Kidney (tissue), 14 donors: ENCODE results near the gene AFF3. TPM values are rescaled to one million over a fixed set of nuclear protein-coding genes. Genes with fewer than 3 reads are reported as not detected.

Experiments used
- DNase-seq, 5 donors: peaks; one replicate each; pipeline ENCODE4 v3.0.0-alpha.2; 2013 to 2020
- FAIRE-seq: peaks from 2 replicates; lab custom pipeline; 2012; peaks lifted over from hg19 to GRCh38; lab: Jason Lieb, UNC
- H3K27ac ChIP-seq, 2 donors: one replicate each; pipeline ENCODE4 v1.7.0; 2013; ENCODE audit warnings: low read depth in 2 of 2, low read length in 2 of 2, inconsistent platforms in 1 of 2
- H3K27me3 ChIP-seq: one replicate; pipeline ENCODE4 v1.7.1; 2013; ENCODE audit warnings: low read length, inconsistent platforms; ENCODE audit not compliant: control insufficient read depth, insufficient read depth
- H3K36me3 ChIP-seq, 3 donors: one replicate each; pipeline versions ENCODE4 v1.7.0 to v1.7.1; 2013; ENCODE audit warnings: low read length in 3 of 3, control low read depth in 1 of 3, inconsistent platforms in 1 of 3; ENCODE audit not compliant: insufficient read depth in 3 of 3, control insufficient read depth in 2 of 3
- H3K4me1 ChIP-seq, 3 donors: one replicate each; pipeline versions ENCODE4 v1.7.0 to v1.7.1; 2013; ENCODE audit warnings: low read length in 3 of 3, inconsistent platforms in 1 of 3, low read depth in 1 of 3; ENCODE audit not compliant: control insufficient read depth in 2 of 3, insufficient read depth in 2 of 3
- H3K4me3 ChIP-seq, 3 donors: one replicate each; pipeline versions ENCODE4 v1.7.0 to v1.8.1; 2013; ENCODE audit warnings: low read length in 3 of 3, control low read depth in 1 of 3, inconsistent platforms in 1 of 3
- H3K9ac ChIP-seq, 3 donors: one replicate each; pipeline versions ENCODE4 v1.7.0 to v1.7.1; 2013; ENCODE audit warnings: low read length in 3 of 3, control low read depth in 1 of 3, inconsistent platforms in 1 of 3
- H3K9me3 ChIP-seq, 3 donors: one replicate each; pipeline versions ENCODE4 v1.7.0 to v1.7.1; 2013; ENCODE audit warnings: low read length in 3 of 3, control low read depth in 1 of 3, inconsistent platforms in 1 of 3; ENCODE audit not compliant: control insufficient read depth in 2 of 3, insufficient read depth in 1 of 3
- CTCF ChIP-seq: IDR thresholded peaks from 3 replicates; pipeline ENCODE4 v1.5.1; 2012; ENCODE audit warnings: mild to moderate bottlenecking, moderate library complexity, borderline replicate concordance; ENCODE audit not compliant: insufficient read depth; ENCODE audit errors: extremely low read depth
- intact Hi-C: fragments of 100-400 bp; cut with DNase I; formaldehyde crosslinking; loops from one replicate; pipeline ENCODE4 v1.11.1; 2022
- polyA plus RNA-seq: library from polyadenylated mRNA; stranded (reverse); fragments of 350-450 nt; fragmentation: Illumina TruSeq; extraction: RNeasy Lipid Tissue Mini Kit (QIAGEN cat#74804); gene quantifications from one replicate; pipeline ENCODE4 v1.2.3, GENCODE V29; 2014; ENCODE audit warnings: low read depth, low replicate concordance; ENCODE audit not compliant: insufficient read depth
- total RNA-seq: library from RNA; stranded (reverse); fragmentation: NEBNext Ultra II Directional; extraction: Animal tissue kit (Norgen Biotek cat#: 25700); gene quantifications from one replicate; pipeline ENCODE4 v1.2.1, GENCODE V29; 2021
- donor health status: control.
- donor health status: control.
- donor health status: control.
- donor health status: control.
- donor health status: control.
- donor health status: DM: yes; HTN: yes; CAD: no.
- donor health status: Normal renal cell carcinoma (clear cell type).

AFF3 gene
- total and polyA plus RNA-seq, 2 donors from 2014 or later: 0.65 to 11.0 TPM

GRCh38 chr2:100052650-100053049 lies 89.7 kb downstream of the AFF3 start:
- intact Hi-C loops: no loop called here
- no peak for FAIRE-seq
- Histone ChIP-seq H3K27me3 (no peaks in the 10 kb centered on the region), H3K9ac (no peak overlapping the region), H3K27ac (no peak overlapping the region), H3K9me3 (no peaks in the 10 kb centered on the region), H3K4me1 (no peaks in the 10 kb centered on the region), H3K36me3 (no peaks in the 10 kb centered on the region), H3K4me3 (no peak overlapping the region)
- TF ChIP-seq CTCF: no peak
- DNase-seq: no peak

- Histone ChIP-seq H3K9ac (no peak overlapping the region), H3K4me3 (no peak overlapping the region), H3K36me3 (no peaks in the 10 kb centered on the region), H3K27ac (no peak overlapping the region), H3K4me1 (peaks cover 0 to 2% (median 0%) of the 10 kb centered on the region in 3 donors), H3K9me3 (no peaks in the 10 kb centered on the region), H3K27me3 (no peaks in the 10 kb centered on the region)
- no peak for FAIRE-seq
- no peak for TF ChIP-seq CTCF
- DNase-seq: no peak
- intact Hi-C loops: no loop called here
Observed at GRCh38 chr2:100051253-100051652, 91.1 kb downstream of the AFF3 start.

GRCh38 chr2:100050685-100051084 lies 91.7 kb downstream of the AFF3 start:
- peaks cover 0 to 7% (median 0%) of the 10 kb centered on the region in 3 donors for H3K4me1 ChIP-seq
- TF ChIP-seq CTCF: no peak
- H3K9me3 ChIP-seq: no peaks in the 10 kb centered on the region
- no peak for DNase-seq
- intact Hi-C loops: no loop called here
- no peaks in the 10 kb centered on the region for H3K36me3 ChIP-seq
- H3K9ac ChIP-seq: no peak overlapping the region
- no peaks in the 10 kb centered on the region for H3K27me3 ChIP-seq
- no peak for FAIRE-seq
- no peak overlapping the region for H3K27ac ChIP-seq
- no peak overlapping the region for H3K4me3 ChIP-seq
